HL-60 (cell line): Measurements from ENCODE around the gene ERCC4.

Experiments used
- CTCF ChIP-seq: IDR thresholded peaks from one replicate; pipeline ENCODE4 v1.5.1; 2011; ENCODE audit warnings: low read length, control low read depth, inconsistent platforms; ENCODE audit not compliant: insufficient read depth
- GABPA ChIP-seq: IDR thresholded peaks from 2 replicates; pipeline ENCODE4 v1.6.1; 2012; ENCODE audit warnings: low read depth
- POLR2AphosphoS5 ChIP-seq: IDR thresholded peaks from 2 replicates; pipeline ENCODE4 v1.6.1; 2012; ENCODE audit warnings: low read depth
- SPI1 ChIP-seq: IDR thresholded peaks from 2 replicates; pipeline ENCODE4 v1.6.1; 2012; ENCODE audit warnings: low read depth, mild to moderate bottlenecking, borderline replicate concordance
- TF ChIP-seq, protein P1 (sequence below): IDR thresholded peaks from 2 replicates; pipeline ENCODE4 v1.6.1; 2012; ENCODE audit warnings: low read depth; ENCODE audit not compliant: insufficient replicate concordance

GRCh38 chr16:13931845-13932244 is 11.9 kb downstream of the ERCC4 start:
- TF ChIP-seq CTCF (no peak), GABPA (no peak), POLR2AphosphoS5 (no peak), SPI1 (no peak)
- TF ChIP-seq, protein P1, sequence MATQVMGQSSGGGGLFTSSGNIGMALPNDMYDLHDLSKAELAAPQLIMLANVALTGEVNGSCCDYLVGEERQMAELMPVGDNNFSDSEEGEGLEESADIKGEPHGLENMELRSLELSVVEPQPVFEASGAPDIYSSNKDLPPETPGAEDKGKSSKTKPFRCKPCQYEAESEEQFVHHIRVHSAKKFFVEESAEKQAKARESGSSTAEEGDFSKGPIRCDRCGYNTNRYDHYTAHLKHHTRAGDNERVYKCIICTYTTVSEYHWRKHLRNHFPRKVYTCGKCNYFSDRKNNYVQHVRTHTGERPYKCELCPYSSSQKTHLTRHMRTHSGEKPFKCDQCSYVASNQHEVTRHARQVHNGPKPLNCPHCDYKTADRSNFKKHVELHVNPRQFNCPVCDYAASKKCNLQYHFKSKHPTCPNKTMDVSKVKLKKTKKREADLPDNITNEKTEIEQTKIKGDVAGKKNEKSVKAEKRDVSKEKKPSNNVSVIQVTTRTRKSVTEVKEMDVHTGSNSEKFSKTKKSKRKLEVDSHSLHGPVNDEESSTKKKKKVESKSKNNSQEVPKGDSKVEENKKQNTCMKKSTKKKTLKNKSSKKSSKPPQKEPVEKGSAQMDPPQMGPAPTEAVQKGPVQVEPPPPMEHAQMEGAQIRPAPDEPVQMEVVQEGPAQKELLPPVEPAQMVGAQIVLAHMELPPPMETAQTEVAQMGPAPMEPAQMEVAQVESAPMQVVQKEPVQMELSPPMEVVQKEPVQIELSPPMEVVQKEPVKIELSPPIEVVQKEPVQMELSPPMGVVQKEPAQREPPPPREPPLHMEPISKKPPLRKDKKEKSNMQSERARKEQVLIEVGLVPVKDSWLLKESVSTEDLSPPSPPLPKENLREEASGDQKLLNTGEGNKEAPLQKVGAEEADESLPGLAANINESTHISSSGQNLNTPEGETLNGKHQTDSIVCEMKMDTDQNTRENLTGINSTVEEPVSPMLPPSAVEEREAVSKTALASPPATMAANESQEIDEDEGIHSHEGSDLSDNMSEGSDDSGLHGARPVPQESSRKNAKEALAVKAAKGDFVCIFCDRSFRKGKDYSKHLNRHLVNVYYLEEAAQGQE: no peak
